GM20000 (cell line): ENCODE measurements around the gene MYPN.
"Not testable (repeated sequence)": the region's sequence is repeated elsewhere in the genome, so short reads cannot be mapped to it uniquely, and the experiment has no call there.

Experiments used
- DNase-seq: peaks from one replicate; pipeline ENCODE4 v3.0.0; 2012; ENCODE audit warnings: low spot score
- CTCF ChIP-seq: IDR thresholded peaks from 2 replicates; pipeline ENCODE4 v1.5.1; 2012; ENCODE audit warnings: mild to moderate bottlenecking, control low read depth; ENCODE audit errors: extremely low read depth, missing control alignments

Gene MYPN

DNA sequence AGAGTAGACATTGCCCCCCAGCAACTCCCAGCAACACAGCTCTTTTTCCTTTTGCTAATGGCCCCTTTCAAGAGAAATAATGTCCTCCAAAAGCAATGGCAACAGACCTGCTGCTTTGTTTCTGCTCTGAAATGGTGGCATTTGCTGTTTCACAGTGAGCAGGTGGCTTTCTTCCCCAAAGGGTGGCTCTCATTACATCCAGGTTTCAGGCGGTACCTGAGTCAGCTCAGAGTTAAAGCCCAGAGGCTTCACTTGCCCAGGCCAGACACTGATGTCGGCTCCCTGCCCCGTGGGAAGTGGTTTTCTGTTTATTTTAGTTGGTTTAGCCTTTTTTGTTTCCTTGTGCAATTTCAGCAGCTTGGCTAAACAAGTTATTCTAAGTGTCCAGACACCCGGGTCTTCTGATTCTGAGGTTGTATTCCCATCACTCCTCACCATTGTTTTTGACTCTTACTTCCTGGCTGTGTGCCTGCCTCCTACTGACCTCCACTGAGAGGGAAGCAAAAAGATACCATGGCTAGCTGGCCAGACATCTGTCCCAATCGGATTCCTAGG, 130.4 kb downstream of the MYPN start:
- no peak for DNase-seq
- TF ChIP-seq CTCF = no peak

DNA sequence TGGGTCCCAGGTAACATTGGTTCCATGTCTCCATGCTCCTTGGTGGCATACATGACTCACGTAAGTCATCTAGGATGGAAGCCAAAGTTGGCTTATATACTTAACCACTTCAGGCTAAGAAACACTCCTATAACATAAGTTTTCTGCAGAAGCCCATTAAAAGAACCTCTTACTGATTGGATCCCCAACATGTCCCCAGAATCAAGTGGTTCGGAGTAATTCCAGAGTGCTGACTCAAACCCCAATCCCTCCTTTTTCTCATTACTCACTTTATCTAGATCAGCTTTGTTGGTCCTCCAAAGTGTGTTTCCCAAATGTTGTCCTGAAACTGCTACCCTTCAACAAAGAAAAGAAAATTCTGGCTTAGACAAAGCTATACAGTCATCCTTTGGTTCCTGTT, 132.8 kb downstream of the MYPN start:
- TF ChIP-seq CTCF = no peak

DNA sequence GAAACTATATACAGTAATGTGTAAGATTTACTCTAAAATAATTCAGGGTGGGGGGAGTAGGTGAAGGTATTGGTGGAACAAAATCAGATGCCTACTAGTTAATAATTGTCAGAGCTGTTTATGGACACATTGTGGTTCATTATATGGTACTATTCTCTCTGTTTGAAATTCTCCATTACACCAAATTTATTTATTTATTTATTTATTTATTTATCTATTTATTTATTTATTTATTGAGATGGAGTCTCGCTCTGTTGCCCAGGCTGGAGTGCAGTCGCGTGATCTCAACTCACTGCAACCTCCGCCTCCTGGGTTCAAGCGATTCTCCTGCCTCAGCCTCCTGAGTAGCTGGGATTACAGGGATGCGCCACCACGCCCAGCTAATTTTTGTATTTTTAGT, 137.1 kb downstream of the MYPN start:
- DNase-seq = not testable (repeated sequence)

More for the DNA sequence above, 132.8 kb downstream of the MYPN start:
- no peak for DNase-seq

- no peak for DNase-seq
- TF ChIP-seq CTCF = no peak
These were observed 138.6 kb downstream of the MYPN start for GRCh38 chr10:68247931-68248330.

GRCh38 chr10:68249297-68249696, 140.0 kb downstream of the MYPN start:
- no peak for TF ChIP-seq CTCF
- no peak for DNase-seq

- DNase-seq = no peak
- TF ChIP-seq CTCF = no peak
These were observed 141.9 kb downstream of the MYPN start for GRCh38 chr10:68251151-68251550.

GRCh38 chr10:68251625-68252495, 142.6 kb downstream of the MYPN start:
- DNase-seq = peak; percentile 33
- TF ChIP-seq CTCF = no peak

DNA sequence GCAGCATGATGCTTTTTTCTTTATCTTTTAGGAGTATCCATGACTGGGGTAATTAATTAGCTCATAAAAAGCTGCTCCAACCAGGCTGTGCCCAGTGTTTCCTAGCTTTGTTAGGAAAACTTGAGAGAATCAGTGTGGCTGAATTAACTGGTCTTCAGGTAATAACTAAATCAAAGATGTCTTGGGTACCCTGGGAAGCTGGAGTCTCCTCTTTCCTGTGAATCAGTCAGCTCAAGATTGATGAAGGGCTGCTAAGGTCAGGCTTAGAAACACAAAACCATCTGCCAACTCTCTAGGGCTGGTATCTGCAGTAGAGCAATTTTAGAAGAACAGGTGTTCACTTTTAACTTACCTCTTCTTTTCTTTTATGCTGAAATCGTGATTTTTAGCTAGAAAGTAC, 144.1 kb downstream of the MYPN start:
- TF ChIP-seq CTCF = no peak
- DNase-seq = no peak
